Endothelial cell of hepatic sinusoid (primary cell): ENCODE measurements around the gene ARF1.

Source experiments
- in situ Hi-C: cut with HindIII; loops from 2 replicates; pipeline ENCODE4 v1.10.0; 2017; ENCODE audit warnings: low sequenced_read_pairs

The ARF1 gene

DNA sequence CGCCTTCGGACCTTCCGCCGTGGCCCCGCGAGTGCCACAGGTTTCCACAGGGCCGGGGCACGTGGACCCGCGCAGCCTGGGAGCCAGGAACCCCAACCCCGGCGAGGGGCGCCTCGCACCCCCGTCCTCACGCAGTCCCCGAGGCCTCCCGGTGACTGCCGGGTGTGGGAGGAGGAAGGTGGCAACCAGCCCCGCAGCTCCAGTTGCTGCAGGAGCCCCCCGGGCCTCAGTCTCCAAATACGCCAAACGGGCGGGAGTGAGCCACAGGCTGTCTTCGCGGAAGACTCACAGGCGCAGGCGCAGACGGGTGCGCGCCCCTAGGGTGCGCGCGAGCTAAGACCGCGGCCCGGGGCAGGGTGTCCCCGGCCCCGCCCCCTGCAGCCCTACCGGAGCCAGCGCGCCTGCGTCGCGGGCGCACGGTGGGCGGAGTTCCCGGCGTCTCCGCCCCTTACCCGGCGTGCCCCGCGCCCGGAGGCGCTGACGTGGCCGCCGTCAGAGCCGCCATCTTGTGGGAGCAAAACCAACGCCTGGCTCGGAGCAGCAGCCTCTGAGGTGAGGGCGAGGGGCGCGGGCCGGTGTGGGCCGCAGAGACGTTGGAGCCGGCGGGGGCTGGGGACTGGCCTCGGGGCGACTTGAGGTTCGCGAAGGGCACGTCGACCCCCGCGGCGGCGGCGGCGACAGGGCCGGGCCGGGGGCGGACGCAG, at the start of gene ARF1:
ARF1 (plus strand) TSS at position 495 of the 704 bp plus-strand sequence. CDS start 14,407 bp downstream, outside the sequence.
- in situ Hi-C loops: no loop called here

DNA sequence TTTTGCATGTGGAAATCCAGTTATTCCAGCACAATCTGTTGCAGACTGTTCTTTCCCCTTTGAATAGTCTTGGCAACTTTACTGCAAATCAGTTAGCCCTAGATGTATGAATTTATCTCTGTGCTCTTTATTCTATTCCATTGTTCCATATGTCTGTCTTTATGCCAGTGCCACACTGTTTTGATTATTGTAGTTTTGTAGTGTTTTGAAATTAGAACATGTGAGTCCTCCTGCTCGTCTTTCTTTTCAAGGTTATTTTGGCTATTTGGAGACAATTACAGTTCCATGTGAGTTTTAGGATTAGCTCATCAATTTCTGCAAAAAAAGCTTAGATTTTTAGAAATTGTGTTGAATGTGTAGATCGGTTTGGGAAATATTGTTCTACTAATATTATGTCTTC, 49.1 kb upstream of the ARF1 start:
- in situ Hi-C loops: no loop called here

- in situ Hi-C loops: no loop called here
Observed at GRCh38 chr1:228034954-228035837, 47.3 kb upstream of the ARF1 start.

GRCh38 chr1:228035844-228036243, 46.7 kb upstream of the ARF1 start:
- in situ Hi-C loops: no loop called here

GRCh38 chr1:228036701-228037231, 45.7 kb upstream of the ARF1 start:
- in situ Hi-C loops: no loop called here

- in situ Hi-C loops: no loop called here
Observed at GRCh38 chr1:228037401-228038386, 44.8 kb upstream of the ARF1 start.

- in situ Hi-C loops: no loop called here
Observed at GRCh38 chr1:228038387-228039005, 44.0 kb upstream of the ARF1 start.

DNA sequence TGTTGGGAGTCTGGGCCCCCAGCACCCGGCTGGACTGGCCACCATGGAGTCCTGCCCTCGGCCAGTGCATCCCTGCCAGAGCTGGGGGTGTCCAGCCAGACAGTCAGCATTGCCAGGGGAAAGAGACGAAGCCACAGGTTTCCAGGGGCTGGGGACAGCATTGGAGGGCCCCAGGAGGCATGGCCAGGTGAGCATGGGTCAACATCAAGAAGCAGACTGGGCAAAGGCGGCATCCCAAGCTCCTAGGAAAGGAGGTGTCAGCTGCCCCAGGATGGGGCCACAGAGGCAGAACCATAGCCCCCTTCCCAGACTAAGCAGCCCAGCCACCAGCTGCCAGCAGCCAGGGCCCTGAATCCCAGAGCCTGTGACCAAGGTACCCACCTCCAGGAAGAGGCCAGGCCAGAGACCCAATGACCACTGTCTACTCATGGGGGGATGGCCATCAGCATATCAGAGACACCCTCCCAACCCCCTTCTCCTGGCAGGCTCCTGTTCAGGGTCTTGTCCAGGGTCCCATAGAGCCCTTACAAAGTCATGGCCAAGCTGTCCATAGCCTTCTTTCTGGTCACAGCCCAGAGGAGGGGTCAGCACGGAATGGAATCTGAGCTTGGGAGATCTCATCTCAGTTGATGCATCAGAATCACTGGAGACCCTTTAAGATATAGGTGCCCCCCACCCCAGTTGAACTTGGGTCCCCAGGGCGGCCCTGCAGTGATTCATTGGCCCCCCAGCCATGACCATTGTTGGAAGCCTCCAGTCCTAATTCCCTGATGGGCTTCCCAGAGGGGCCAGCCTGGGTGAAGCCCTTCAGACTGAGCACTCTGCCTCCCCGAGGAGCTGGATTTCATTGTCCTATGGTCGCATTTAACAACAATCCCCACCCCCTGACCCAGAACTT, 43.3 kb upstream of the ARF1 start:
- in situ Hi-C loops: no loop called here

- in situ Hi-C loops: no loop called here
Observed at GRCh38 chr1:228039986-228040385, 42.5 kb upstream of the ARF1 start.

- in situ Hi-C loops: no loop called here
Observed at GRCh38 chr1:228041316-228041715, 41.2 kb upstream of the ARF1 start.

DNA sequence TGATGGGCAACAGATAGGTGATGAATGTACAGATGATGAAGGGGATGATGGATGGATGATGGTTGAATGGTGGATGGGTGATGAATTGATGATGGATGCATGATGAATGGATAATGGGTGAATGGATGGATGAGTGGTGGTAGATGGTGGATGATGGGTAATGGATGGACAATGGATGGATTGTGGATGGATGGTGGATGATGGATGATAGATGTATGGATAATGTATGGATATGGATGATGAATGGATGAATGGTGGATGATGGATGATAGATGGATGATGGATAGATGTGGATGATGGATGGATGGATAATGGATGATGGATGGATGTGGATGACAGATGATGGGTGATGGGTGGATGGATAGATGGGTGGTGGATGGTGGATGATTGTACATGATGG, 40.0 kb upstream of the ARF1 start:
- in situ Hi-C loops: no loop called here

DNA sequence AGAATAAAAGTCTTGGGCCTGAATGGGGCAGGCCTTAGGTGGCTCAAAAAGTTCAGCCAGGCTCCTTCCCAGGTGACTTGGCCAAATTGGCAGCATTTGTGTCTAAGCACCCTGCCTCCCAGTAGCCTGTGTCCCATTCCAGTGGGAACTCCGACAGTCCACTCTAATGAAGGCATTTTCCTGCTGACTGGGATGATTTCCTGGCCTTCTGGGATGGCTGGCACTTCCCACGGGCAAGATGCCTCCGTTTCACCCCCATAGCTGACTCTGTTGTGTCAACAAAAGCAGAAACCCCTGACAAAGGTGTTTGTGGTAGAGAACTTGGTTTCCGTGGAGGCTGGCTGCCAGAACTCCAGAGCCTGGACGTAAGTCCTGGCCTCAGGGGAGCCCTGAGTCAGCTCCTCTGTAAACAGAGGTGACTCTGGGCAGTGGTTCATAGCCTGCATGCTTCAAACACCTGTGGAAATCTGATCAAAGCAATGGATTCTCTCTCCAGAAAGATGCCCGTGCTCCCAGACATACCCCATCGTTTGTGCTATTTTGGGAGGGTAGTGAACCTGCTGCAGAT, 39.1 kb upstream of the ARF1 start:
- in situ Hi-C loops: no loop called here

DNA sequence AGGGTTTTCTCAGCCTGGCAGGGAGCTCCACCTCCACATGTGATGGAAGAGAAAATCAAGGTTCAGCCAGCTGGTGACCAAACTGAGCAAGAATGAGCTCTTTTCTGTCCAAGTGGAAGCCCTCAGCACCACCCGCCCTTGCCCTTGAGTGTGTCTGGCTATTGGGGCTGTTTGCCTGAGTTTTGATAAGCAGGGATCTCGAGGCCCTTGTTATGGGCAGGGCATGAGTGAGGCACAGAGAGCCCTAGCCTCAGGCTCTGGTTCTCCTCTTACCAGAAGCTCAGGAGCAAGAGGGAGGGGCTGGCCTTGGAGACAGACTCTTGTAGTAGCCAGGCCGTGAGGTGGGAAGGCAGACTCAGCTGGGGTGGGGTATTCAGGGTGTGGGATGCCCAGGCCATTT, 37.5 kb upstream of the ARF1 start:
- in situ Hi-C loops: no loop called here

- in situ Hi-C loops: no loop called here
Observed at GRCh38 chr1:228045405-228045804, 37.1 kb upstream of the ARF1 start.

- in situ Hi-C loops: no loop called here
Observed at GRCh38 chr1:228045871-228046270, 36.6 kb upstream of the ARF1 start.

DNA sequence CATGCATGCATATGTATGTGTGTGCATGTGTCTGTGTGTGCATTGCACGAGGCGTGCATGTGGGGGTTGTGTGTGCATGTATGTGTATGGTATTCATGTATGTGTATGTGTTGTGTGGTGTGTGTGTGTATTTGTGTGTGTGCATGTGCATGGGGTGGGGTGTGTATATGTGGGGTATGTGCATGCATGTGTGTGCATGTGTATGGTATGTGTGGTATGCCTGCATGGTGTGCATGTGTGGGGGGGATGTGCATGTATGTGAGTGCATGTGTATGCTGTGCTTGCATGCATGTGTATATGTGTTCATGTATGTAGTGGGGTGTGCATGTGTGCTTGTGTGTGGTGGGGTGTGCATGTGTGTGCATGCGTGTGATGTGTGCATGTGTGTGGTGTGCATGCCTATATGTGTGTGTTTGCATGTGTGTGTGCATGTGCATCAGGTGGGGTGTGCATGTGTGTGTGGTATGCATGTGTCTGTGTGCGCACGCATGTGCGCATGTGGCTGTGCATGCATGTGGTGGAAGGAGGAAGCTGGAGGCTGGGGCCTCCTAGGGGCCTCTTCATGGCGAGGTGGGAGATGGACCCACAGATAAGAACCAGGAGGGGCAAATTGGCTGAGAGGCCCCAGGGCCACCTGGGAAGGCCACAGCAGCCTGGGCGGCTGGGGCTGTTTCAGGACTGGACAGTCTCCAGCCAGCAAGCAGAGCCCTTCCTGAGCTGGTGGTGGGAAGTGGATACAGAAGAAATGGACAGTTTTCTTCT, 35.9 kb upstream of the ARF1 start:
- in situ Hi-C loops: no loop called here

- in situ Hi-C loops: no loop called here
Observed at GRCh38 chr1:228047183-228047466, 35.4 kb upstream of the ARF1 start.

- in situ Hi-C loops: no loop called here
Observed at GRCh38 chr1:228048120-228048519, 34.4 kb upstream of the ARF1 start.
